ENCODE data around the gene OSBPL2. TPM values are rescaled to one million over a fixed set of nuclear protein-coding genes. Genes with fewer than 3 reads are reported as not detected.

Gene OSBPL2
- total RNA-seq, 1 experiment from 2014 or later, result 49.5 TPM

- H3K27ac Mint-ChIP-seq, result no peak overlapping the region
- CTCF ChIA-PET, result no interaction called here
- DNase-seq (ENCODE audit: low spot score) (no peak), ATAC-seq (no peak)
- H3K4me3 Mint-ChIP-seq, result no peak overlapping the region
- H3K9me3 Mint-ChIP-seq, result no peaks in the 10 kb centered on the region
- POLR2A ChIA-PET, result no interaction called here
- no peaks in the 10 kb centered on the region for H3K27me3 Mint-ChIP-seq (ENCODE audit: low read depth)
- TF ChIP-seq, protein P1, sequence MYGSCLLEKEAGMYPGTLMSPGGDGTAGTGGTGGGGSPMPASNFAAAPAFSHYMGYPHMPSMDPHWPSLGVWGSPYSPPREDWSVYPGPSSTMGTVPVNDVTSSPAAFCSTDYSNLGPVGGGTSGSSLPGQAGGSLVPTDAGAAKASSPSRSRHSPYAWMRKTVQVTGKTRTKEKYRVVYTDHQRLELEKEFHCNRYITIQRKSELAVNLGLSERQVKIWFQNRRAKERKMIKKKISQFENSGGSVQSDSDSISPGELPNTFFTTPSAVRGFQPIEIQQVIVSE (CRISPR knock-in tag; IDR thresholded peaks at IDR 0.05; ENCODE audit: borderline replicate concordance), result no peak
- H3K36me3 Mint-ChIP-seq, result peaks cover 36% of the 10 kb centered on the region
- no peaks in the 10 kb centered on the region for H3K4me1 Mint-ChIP-seq
These were observed 41.0 kb upstream of the OSBPL2 start for GRCh38 chr20:62197311-62197710.

DNA sequence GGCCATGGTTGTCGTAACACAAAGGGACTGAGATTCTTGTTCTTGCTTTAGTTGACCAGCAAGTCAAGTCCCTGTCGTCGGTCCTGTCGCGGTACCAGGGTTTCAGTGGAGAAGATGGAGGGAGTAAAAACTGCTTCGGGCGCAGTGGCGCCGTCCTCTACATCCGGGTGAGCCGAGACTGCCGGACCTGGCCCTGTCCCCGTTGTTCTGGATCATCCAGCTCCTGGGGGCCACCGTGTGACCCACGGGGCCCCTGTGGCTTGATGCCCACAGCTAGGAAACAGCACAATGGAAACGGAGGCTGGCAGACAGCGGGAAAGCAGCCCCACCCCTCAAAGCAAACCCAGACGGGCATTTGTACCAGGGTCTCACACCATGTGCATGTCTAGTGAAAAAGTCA, 40.5 kb upstream of the OSBPL2 start:
- no peaks in the 10 kb centered on the region for H3K4me1 Mint-ChIP-seq
- CTCF ChIA-PET, result no interaction called here
- no peak overlapping the region for H3K27ac Mint-ChIP-seq
- H3K36me3 Mint-ChIP-seq, result peaks cover 38% of the 10 kb centered on the region
- POLR2A ChIA-PET, result no interaction called here
- no peaks in the 10 kb centered on the region for H3K9me3 Mint-ChIP-seq
- DNase-seq (ENCODE audit: low spot score), result no peak
- no peaks in the 10 kb centered on the region for H3K27me3 Mint-ChIP-seq (ENCODE audit: low read depth)
- ATAC-seq, result no peak
- H3K4me3 Mint-ChIP-seq, result no peak overlapping the region
- TF ChIP-seq RORB (CRISPR knock-in tag; IDR thresholded peaks at IDR 0.05) (no peak), ZNF121 (CRISPR knock-in tag; IDR thresholded peaks at IDR 0.05) (no peak), ZNF396 (CRISPR knock-in tag; IDR thresholded peaks at IDR 0.05; ENCODE audit: borderline replicate concordance) (no peak), ZBTB21 (CRISPR knock-in tag; IDR thresholded peaks at IDR 0.05; ENCODE audit: borderline replicate concordance) (no peak), ATF2 (CRISPR knock-in tag; IDR thresholded peaks at IDR 0.05; ENCODE audit: borderline replicate concordance, low read depth) (no peak), CREB1 (CRISPR knock-in tag; IDR thresholded peaks at IDR 0.05) (no peak), GTF2I (CRISPR knock-in tag; conservative IDR thresholded peaks at IDR 0.05) (no peak), ESRRA (CRISPR knock-in tag; IDR thresholded peaks at IDR 0.05; ENCODE audit: borderline replicate concordance) (no peak), TP53 (CRISPR knock-in tag; IDR thresholded peaks at IDR 0.05) (no peak), NR2C2 (CRISPR knock-in tag; IDR thresholded peaks at IDR 0.05) (no peak), ATF3 (CRISPR knock-in tag; conservative IDR thresholded peaks at IDR 0.05) (no peak), ATF6 (CRISPR knock-in tag; IDR thresholded peaks at IDR 0.05) (no peak), SP1 (CRISPR knock-in tag; conservative IDR thresholded peaks at IDR 0.05) (no peak), TEAD1 (CRISPR knock-in tag; IDR thresholded peaks at IDR 0.05) (no peak), SOX15 (CRISPR knock-in tag; IDR thresholded peaks at IDR 0.05) (no peak), NR3C1 (CRISPR knock-in tag; conservative IDR thresholded peaks at IDR 0.05; ENCODE audit: low read depth) (no peak), E2F5 (CRISPR knock-in tag; IDR thresholded peaks at IDR 0.05) (no peak)
- TF ChIP-seq, protein P2, sequence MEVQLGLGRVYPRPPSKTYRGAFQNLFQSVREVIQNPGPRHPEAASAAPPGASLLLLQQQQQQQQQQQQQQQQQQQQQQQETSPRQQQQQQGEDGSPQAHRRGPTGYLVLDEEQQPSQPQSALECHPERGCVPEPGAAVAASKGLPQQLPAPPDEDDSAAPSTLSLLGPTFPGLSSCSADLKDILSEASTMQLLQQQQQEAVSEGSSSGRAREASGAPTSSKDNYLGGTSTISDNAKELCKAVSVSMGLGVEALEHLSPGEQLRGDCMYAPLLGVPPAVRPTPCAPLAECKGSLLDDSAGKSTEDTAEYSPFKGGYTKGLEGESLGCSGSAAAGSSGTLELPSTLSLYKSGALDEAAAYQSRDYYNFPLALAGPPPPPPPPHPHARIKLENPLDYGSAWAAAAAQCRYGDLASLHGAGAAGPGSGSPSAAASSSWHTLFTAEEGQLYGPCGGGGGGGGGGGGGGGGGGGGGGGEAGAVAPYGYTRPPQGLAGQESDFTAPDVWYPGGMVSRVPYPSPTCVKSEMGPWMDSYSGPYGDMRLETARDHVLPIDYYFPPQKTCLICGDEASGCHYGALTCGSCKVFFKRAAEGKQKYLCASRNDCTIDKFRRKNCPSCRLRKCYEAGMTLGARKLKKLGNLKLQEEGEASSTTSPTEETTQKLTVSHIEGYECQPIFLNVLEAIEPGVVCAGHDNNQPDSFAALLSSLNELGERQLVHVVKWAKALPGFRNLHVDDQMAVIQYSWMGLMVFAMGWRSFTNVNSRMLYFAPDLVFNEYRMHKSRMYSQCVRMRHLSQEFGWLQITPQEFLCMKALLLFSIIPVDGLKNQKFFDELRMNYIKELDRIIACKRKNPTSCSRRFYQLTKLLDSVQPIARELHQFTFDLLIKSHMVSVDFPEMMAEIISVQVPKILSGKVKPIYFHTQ (CRISPR knock-in tag; IDR thresholded peaks at IDR 0.05), result no peak
- TF ChIP-seq, protein P3, sequence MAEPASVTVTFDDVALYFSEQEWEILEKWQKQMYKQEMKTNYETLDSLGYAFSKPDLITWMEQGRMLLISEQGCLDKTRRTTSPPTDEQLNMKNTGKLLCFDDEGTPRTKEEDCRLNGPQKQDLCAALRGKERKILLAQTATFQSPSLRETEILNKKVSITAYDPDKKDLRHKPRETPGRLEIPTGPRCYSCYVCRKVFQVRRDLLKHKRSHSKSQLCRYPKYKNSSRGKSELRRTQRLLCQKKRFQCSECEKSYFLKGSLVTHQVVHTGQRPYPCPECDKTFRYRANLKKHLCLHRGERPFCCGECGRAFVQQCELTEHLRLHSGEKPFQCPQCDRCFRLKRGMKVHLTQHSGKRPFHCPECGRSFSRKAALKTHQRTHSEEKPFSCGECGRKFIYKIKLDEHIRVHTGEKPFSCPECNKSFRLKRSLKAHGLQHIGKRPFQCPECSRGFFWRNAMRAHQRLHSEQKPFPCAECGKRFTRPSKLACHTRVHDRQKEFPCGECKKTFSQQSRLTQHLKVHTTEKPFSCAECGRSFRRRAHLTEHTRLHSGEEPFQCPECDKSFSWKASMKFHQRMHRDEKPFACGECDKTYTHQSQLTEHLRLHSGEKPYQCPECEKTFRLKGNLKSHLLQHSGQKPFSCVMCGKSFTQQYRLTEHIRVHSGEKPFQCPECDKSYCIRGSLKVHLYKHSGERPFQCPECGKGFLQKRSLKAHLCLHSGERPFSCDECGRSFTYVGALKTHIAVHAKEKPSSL (CRISPR knock-in tag; conservative IDR thresholded peaks at IDR 0.05), result no peak

Measured in WTC11 (cell line).